Superior temporal gyrus (tissue), 1 donor: ENCODE results near the gene GSK3B.

Source experiments
- DNase-seq: peaks from one replicate; pipeline ENCODE4 v3.0.0-alpha.2; 2016; ENCODE audit errors: extremely low spot score

Gene GSK3B

DNA sequence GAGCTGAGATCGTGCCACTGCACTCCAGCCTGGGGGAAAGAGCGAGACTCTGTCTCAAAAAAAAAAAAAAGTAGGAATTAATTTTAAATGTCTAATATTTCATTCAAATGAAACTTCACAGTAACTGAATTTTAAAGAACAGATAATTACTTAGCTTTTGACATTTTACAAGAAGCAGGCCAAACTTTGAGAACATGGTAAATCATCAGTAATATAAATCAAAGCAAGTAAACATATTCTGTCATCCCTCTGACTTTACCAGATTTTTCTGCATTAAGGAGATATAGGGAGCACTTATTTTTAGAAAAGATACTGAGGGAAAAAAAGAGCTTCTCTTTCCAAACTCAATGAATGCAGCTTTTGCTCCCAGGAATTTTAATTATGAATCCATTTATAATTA, 275.3 kb downstream of the GSK3B start:
- no peak for DNase-seq

GRCh38 chr3:119817583-119818363, 276.5 kb downstream of the GSK3B start:
- no peak for DNase-seq

DNA sequence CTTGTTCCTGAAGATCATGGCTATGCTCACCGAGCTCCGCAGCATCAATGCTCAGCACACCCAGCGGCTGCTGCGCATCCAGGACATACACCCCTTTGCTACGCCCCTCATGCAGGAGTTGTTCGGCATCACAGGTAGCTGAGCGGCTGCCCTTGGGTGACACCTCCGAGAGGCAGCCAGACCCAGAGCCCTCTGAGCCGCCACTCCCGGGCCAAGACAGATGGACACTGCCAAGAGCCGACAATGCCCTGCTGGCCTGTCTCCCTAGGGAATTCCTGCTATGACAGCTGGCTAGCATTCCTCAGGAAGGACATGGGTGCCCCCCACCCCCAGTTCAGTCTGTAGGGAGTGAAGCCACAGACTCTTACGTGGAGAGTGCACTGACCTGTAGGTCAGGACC, 277.2 kb downstream of the GSK3B start:
- no peak for DNase-seq

GRCh38 chr3:119815716-119816115, 278.5 kb downstream of the GSK3B start:
- no peak for DNase-seq

- no peak for DNase-seq
Measured at GRCh38 chr3:119812491-119813058, 281.7 kb downstream of the GSK3B start.

DNA sequence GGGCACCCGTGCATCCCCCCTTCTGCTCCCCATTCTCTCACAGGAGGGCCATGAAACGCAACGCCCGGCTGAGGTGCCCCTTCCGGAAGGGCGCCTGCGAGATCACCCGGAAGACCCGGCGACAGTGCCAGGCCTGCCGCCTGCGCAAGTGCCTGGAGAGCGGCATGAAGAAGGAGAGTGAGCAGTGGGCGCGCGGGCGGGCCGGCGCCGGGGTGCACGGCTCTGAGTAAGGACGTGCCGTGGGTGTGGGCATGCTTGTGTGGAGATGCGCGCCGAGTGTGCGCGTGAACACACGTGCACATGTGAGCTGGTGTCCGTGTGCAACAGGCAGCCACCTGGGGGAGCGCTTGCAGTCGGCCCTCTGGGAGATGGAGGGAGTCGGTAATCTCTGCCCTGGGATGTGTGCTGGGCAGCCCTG, 284.2 kb downstream of the GSK3B start:
- no peak for DNase-seq

- no peak for DNase-seq
Measured at GRCh38 chr3:119809249-119810017, 284.8 kb downstream of the GSK3B start.

DNA sequence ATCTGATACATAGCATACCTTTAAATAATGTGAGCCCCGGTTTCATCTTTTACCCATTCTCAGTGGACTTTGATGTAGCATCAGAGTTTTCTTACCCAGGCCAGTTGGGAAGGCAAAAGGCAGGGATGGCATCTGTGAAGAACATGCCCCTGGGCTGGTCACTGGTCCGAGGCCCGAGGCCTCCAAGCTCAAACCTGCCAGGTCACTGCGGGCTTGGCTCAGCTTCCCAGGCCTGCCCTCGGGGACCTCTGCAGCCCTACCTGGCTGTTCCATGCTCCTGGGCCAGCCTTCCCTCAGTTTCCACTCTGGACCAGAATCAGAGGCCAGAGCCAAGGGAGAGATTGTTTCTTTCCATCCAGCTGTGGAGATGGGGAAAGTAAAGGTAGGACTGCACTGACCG, 285.4 kb downstream of the GSK3B start:
- DNase-seq: no peak

GRCh38 chr3:119808244-119808643, 286.0 kb downstream of the GSK3B start:
- DNase-seq: no peak

GRCh38 chr3:119800844-119801243, 293.4 kb downstream of the GSK3B start:
- DNase-seq: no peak

DNA sequence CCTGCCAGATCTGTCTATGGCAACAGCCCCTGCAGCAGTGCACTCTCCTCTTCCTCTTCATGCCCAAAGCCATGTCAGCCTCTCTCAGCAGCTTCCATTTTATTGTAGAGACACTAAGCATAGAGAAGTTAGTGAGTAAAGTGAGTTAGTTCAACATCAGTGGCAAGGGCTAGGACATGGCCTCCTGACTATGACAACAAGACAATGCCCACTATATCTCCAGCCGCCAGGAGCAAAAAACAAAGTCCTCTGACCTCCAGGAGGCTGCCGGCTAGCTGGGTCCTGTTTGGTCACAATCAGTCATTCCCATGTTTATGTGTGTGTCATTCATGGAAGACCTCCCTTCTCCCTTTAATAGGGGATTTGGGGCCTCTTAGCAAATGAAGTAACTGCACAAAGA, 297.5 kb downstream of the GSK3B start:
- no peak for DNase-seq

- DNase-seq: no peak
Measured at GRCh38 chr3:119796368-119796767, 297.9 kb downstream of the GSK3B start.

GRCh38 chr3:119795849-119796248, 298.4 kb downstream of the GSK3B start:
- DNase-seq: no peak

DNA sequence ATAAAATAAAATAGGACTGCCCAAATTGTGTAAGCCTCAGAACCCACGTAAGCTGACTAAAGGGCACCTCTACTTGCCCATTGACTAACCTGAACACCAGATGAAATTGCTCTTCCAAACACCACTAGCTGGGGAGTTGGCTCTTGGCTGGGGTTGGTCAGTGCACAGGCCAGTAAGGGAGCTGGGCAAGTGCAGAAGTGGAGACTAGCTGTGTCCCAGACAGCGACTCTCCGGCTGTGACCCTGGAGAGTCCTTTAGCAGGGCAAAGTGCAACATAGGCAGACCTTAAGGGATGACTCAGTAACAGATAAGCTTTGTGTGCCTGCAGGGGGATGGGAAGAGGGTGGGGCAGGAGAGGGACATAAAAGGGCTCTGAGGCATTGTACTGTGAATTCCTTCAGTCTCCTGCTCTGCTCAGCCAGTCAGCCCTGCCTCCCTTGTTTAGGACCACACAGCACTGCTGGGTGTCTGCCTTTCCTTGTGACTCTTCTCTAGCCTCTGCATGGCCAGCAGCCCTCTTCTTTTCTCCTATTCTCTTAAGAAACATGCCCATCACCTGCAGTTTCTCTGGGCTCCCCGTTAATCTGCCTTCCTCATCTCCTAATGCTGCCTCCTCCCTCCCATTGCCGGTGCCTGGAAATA, 299.2 kb downstream of the GSK3B start:
- DNase-seq: no peak

GRCh38 chr3:119794401-119794800, 299.8 kb downstream of the GSK3B start:
- DNase-seq: no peak

- DNase-seq: no peak
Measured at GRCh38 chr3:119792270-119792669, 302.0 kb downstream of the GSK3B start.

DNA sequence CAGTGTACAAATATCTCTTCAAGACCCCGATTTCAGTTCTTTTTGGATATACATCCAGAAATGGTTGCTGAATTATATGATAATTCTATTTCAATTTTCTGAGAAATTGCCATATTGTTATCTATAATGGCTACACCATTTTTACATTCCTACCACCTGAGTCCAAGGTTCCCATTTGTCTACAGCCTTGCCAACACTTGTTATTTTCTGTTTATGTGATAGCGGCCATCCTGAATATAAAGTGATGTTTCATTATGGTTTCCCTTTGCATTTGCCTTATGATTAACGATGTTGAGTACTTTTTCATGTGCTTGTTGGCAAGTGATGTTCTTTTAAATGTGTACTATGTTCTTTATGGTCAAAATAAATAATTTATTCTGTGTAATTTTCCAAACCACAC, 303.9 kb downstream of the GSK3B start:
- DNase-seq: no peak

- DNase-seq: no peak
Measured at GRCh38 chr3:119786409-119786808, 307.8 kb downstream of the GSK3B start.

DNA sequence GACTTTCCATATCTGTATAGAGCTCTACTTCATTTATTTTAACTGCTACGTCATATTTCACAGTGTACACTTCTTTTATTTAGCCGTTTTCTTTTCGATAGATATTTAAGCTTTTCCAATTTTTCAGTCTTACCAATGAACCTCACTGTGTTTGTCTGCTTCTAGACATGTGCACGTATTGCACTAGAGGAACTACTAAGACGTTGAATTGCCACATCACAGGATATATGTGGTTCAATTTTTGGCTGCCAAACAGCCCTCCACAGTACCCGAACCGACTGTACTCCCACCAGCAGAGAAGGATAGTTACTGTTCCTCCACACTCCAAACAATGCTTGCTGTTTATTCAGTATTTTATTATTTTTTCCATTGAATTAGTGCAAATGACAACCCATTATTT, 310.4 kb downstream of the GSK3B start:
- DNase-seq: no peak

GRCh38 chr3:119783255-119783654, 311.0 kb downstream of the GSK3B start:
- DNase-seq: no peak

GRCh38 chr3:119782460-119782859, 311.8 kb downstream of the GSK3B start:
- no peak for DNase-seq
